ENCODE measurements around the gene CDH23. TPM values are rescaled to one million over a fixed set of nuclear protein-coding genes. Genes with fewer than 3 reads are reported as not detected.

CDH23 gene
- total and polyA plus RNA-seq, 10 of the 15 experiments (the other 5 are each of a cell fraction or from before 2014, with no cell fraction given) = 0.09 to 0.40 (median 0.15) TPM; not detected in 1

DNA sequence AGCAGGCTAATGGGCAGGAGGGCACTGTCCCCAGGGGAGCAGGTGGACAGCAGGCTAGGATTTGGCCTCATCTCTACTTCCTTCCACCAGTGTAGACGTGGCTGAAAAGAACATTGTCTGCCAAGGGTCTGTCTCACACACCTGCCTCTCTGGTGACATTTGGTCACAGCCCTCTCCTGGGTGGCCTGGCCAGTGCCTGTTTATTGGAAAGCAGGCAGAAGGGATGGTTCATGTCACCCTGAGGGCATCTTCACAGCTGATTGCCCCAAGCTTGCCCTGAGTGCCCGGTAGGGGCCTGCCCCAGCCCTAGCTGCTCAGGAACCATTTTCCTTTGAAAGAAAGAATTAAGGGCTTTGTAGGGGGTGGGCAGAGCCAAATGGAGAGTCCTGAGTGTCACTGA lies 184.2 kb downstream of the CDH23 start:
- Histone ChIP-seq H3K4me1 (ENCODE audit: control insufficient read depth, insufficient read depth, low read length) (no peaks in the 10 kb centered on the region), H3K27me3 (replicated peaks in 1 of 2; ENCODE audit: control insufficient read depth in 2 of 2, insufficient read depth in 2 of 2, low read length in 1 of 2) (no peaks in the 10 kb centered on the region; a peak in 1 of 4 replicates), H3K27ac (ENCODE audit: control insufficient read depth, insufficient read depth) (no peak overlapping the region), H3K9ac (ENCODE audit: control insufficient read depth, insufficient read depth, low read length) (no peak overlapping the region), H2AFZ (ENCODE audit: control insufficient read depth, low read depth, low read length) (no peak overlapping the region), H3K9me3 (replicated peaks; ENCODE audit: control insufficient read depth, insufficient read depth, low read length) (no peaks in the 10 kb centered on the region), H3K36me3 (ENCODE audit: control insufficient read depth in 2 of 2, insufficient read depth in 2 of 2, low read length in 1 of 2) (no peaks in the 10 kb centered on the region), H3K4me2 (ENCODE audit: control insufficient read depth, insufficient read depth) (no peak overlapping the region), H3K79me2 (ENCODE audit: control insufficient read depth, insufficient read depth, low read length) (no peaks in the 10 kb centered on the region), H3K4me3 (no peak overlapping the region), H4K20me1 (ENCODE audit: control insufficient read depth, insufficient read depth) (no peaks in the 10 kb centered on the region)
- ChIA-PET CTCF (no interaction called here), SMC1A (ENCODE audit: uncharacterized antibody, unreplicated experiment) (no interaction called here), RAD21 (ENCODE audit: unreplicated experiment) (no interaction called here), POLR2A (no interaction called here)
- intact Hi-C loops (cut with micrococcal nuclease; ENCODE audit: unreplicated experiment) (no loop called here), in situ Hi-C loops (cut with MboI) (no loop called here)
- no peak for ATAC-seq
- FAIRE-seq = no peak
- no peak for DNase-seq (ENCODE audit: low read depth, low spot score)
- no TSS peak for BruUV-seq (replicated peaks)
- TF ChIP-seq HDGF (IDR thresholded peaks at IDR 0.05) = no peak
- TF ChIP-seq NR2C1 (IDR thresholded peaks at IDR 0.05) = no peak
- TF ChIP-seq CREB1 (IDR thresholded peaks at IDR 0.05; ENCODE audit: low read depth) = no peak
- no peak for TF ChIP-seq EGR1 (IDR thresholded peaks at IDR 0.05; ENCODE audit: borderline replicate concordance in 1 of 2, low read depth in 2 of 2, low read length in 2 of 2)
- no peak for TF ChIP-seq TCF12 (IDR thresholded peaks at IDR 0.05; ENCODE audit: low read depth, low read length)
- TF ChIP-seq KDM1A (IDR thresholded peaks at IDR 0.05; ENCODE audit: borderline replicate concordance) = no peak
- TF ChIP-seq, protein P1, sequence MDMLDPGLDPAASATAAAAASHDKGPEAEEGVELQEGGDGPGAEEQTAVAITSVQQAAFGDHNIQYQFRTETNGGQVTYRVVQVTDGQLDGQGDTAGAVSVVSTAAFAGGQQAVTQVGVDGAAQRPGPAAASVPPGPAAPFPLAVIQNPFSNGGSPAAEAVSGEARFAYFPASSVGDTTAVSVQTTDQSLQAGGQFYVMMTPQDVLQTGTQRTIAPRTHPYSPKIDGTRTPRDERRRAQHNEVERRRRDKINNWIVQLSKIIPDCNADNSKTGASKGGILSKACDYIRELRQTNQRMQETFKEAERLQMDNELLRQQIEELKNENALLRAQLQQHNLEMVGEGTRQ (IDR thresholded peaks at IDR 0.05; ENCODE audit: borderline replicate concordance, low read depth, low read length) = no peak
- no peak for TF ChIP-seq RAD51 (IDR thresholded peaks at IDR 0.05)
- TF ChIP-seq MEF2B (IDR thresholded peaks at IDR 0.05; ENCODE audit: partially characterized antibody, poor library complexity, severe bottlenecking) = no peak
- TF ChIP-seq, protein P2, sequence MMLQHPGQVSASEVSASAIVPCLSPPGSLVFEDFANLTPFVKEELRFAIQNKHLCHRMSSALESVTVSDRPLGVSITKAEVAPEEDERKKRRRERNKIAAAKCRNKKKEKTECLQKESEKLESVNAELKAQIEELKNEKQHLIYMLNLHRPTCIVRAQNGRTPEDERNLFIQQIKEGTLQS (IDR thresholded peaks at IDR 0.05; ENCODE audit: borderline replicate concordance, extremely low read depth, low read depth, low read length) = no peak
- no peak for TF ChIP-seq ESRRA (IDR thresholded peaks at IDR 0.05; ENCODE audit: low read length)
- TF ChIP-seq SPI1 (IDR thresholded peaks at IDR 0.05; ENCODE audit: borderline replicate concordance, insufficient read depth, low read depth, low read length) = no peak
- TF ChIP-seq CBX3 (IDR thresholded peaks at IDR 0.05; ENCODE audit: borderline replicate concordance, low read depth) = no peak
- no peak for TF ChIP-seq YY1 (IDR thresholded peaks at IDR 0.05; ENCODE audit: low read depth, low read length)
- no peak for TF ChIP-seq GABPA (IDR thresholded peaks at IDR 0.05; ENCODE audit: low read depth)
- TF ChIP-seq, protein P3, sequence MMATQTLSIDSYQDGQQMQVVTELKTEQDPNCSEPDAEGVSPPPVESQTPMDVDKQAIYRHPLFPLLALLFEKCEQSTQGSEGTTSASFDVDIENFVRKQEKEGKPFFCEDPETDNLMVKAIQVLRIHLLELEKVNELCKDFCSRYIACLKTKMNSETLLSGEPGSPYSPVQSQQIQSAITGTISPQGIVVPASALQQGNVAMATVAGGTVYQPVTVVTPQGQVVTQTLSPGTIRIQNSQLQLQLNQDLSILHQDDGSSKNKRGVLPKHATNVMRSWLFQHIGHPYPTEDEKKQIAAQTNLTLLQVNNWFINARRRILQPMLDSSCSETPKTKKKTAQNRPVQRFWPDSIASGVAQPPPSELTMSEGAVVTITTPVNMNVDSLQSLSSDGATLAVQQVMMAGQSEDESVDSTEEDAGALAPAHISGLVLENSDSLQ (IDR thresholded peaks at IDR 0.05) = no peak
- no peak for TF ChIP-seq SIX5 (IDR thresholded peaks at IDR 0.05; ENCODE audit: low read depth, low read length, severe bottlenecking)
- 0% methylated on average over 2 of the region's 2 CpGs for WGBS (ENCODE audit: insufficient coverage, insufficient replicate concordance, low lambda C conversion rate, missing lambda C conversion rate)

Measured in GM12878 (cell line).